ENCODE measurements around the gene FRAS1.
"Not testable (repeated sequence)": the region's sequence is repeated elsewhere in the genome, so short reads cannot be mapped to it uniquely, and the experiment has no call there.

The FRAS1 gene

GRCh38 chr4:78100060-78100459, 42.9 kb downstream of the FRAS1 start:
- no peak for DNase-seq (ENCODE audit: low read depth in 2 of 2)

GRCh38 chr4:78119698-78120097, 62.6 kb downstream of the FRAS1 start:
- DNase-seq (ENCODE audit: low read depth in 2 of 2) = no peak

- no peak for DNase-seq (ENCODE audit: low read depth in 2 of 2)
These were observed 63.2 kb downstream of the FRAS1 start for GRCh38 chr4:78120144-78120880.

DNA sequence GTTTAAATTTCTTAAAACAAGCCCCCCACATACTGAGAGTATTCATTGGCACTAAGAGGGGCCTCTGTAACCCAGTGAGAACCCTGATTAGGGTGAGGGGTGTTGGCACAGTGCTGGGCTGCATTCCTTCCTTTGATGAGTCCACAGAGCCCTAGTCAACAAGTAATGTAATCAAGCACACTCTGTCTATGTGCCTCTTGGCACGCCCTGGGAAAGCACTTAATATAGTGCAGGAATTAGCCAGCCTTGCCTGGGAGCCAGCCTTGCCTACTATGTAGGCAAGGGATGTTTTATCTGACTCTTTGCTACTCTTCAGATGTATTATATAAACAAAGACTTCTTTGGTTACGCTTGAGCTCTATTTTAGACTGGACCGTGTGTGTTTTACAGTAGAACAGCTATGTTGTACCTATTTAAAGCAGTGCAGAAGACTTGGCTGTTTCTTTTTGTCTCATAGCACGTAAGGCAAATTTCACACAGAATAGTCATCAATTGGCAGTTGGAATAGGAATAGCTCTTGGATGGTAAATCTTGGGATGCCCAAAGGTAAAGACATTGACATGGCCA, 64.3 kb downstream of the FRAS1 start:
- no peak for DNase-seq (ENCODE audit: low read depth in 2 of 2)

GRCh38 chr4:78125834-78126331, 68.8 kb downstream of the FRAS1 start:
- DNase-seq (ENCODE audit: low read depth in 2 of 2) = not testable (repeated sequence)

- no peak for DNase-seq (ENCODE audit: low read depth in 2 of 2)
These were observed 72.4 kb downstream of the FRAS1 start for GRCh38 chr4:78129383-78130108.

DNA sequence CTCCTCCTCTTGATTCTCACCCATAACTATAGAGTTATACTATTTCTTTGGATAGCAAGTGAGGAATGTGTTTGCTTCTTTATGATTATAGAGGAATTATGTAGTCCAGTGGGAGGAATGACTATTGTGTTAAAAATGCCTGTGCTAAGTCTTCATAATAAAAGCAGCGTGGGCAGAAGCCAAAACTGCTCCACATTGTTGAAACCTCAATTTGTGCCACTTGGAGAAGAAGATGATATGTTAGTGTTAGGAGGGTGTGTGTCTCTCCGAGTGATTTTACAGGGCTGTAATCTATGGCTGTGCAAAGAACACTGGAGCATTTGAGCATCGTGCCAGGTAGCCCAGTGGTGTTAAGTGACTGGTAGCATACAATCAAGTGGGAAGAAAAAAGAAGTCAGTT, 74.3 kb downstream of the FRAS1 start:
- DNase-seq (ENCODE audit: low read depth in 2 of 2) = no peak

- no peak for DNase-seq (ENCODE audit: low read depth in 2 of 2)
These were observed 79.3 kb downstream of the FRAS1 start for GRCh38 chr4:78136109-78137081.

GRCh38 chr4:78137532-78137931, 80.4 kb downstream of the FRAS1 start:
- no peak for DNase-seq (ENCODE audit: low read depth in 2 of 2)

- no peak for DNase-seq (ENCODE audit: low read depth in 2 of 2)
These were observed 81.1 kb downstream of the FRAS1 start for GRCh38 chr4:78138252-78138651.

- no peak for DNase-seq (ENCODE audit: low read depth in 2 of 2)
These were observed 86.5 kb downstream of the FRAS1 start for GRCh38 chr4:78143634-78144033.

DNA sequence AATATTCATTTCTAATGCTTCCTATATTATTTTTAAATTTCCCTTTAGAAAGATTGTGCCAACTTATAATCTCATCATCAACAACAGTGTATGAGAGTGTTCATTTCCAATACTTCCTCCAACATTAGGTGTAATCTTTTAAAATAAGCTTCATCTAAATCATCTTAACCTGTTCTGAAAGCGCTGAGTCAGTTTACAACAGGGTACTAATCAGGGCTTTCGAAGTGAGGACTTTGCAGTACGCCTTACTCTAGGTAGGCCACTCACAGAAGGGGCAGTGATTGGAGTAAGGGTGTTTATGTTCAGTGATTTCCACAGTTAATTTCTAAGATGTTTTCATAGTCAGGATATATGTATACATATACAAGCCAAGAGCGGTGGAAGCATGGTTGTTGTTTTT, 87.9 kb downstream of the FRAS1 start:
- no peak for DNase-seq (ENCODE audit: low read depth in 2 of 2)

DNA sequence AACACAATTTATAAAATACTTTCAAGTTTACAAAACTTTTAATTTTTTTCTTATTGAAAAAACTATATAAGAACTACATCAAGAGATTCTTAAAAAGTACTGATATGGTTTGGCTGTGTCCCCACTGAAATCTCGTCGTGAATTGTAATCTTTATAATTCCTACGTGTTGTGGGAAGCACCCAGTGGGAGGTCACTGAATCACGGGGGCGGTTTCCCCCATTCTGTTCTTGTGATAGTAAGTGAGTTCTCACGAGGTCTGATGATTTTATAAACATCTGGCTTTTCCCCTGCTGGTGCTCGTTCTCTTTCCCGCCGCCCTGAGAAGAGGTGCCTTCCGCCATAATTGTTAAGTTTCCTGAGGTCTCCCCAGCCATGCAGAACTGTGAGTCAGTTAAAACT, 88.5 kb downstream of the FRAS1 start:
- DNase-seq (ENCODE audit: low read depth in 2 of 2) = no peak

GRCh38 chr4:78149751-78150542, 92.8 kb downstream of the FRAS1 start:
- DNase-seq (ENCODE audit: low read depth in 2 of 2) = no peak

GRCh38 chr4:78150543-78150864, 93.4 kb downstream of the FRAS1 start:
- DNase-seq (ENCODE audit: low read depth in 2 of 2) = no peak

- DNase-seq (ENCODE audit: low read depth in 2 of 2) = no peak
These were observed 95.7 kb downstream of the FRAS1 start for GRCh38 chr4:78152795-78153194.

DNA sequence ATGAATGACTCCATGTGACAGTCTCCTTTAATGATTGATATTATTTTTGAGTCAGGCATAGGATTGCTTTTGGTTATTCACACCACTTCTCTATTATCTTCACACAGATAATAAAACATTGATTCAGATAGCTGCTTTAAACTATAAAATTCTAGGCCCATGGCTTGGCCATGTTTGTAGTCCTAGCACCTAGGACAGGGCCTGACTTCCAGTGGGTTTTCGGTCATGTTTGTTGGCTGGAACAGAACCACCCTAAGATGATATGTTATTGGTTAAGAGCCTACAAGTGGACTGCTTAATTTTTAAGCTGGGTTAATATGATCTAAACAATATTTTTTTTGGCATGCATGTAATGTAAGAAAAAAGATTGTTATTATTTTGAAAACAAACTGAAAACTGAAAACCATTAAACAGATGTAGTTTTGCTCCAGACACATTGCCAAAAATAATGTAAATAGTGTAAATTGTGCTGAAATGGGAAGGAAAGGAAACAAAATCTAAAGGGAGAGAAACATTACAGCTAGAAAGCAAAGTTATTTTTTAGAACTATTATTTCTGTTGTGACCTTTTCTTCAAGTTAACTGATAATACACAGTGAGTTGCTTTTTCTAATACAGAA, 98.0 kb downstream of the FRAS1 start:
- no peak for DNase-seq (ENCODE audit: low read depth in 2 of 2)

GRCh38 chr4:78155616-78156105, 98.5 kb downstream of the FRAS1 start:
- DNase-seq (ENCODE audit: low read depth in 2 of 2) = no peak

- no peak for DNase-seq (ENCODE audit: low read depth in 2 of 2)
These were observed 99.4 kb downstream of the FRAS1 start for GRCh38 chr4:78156520-78156919.

DNA sequence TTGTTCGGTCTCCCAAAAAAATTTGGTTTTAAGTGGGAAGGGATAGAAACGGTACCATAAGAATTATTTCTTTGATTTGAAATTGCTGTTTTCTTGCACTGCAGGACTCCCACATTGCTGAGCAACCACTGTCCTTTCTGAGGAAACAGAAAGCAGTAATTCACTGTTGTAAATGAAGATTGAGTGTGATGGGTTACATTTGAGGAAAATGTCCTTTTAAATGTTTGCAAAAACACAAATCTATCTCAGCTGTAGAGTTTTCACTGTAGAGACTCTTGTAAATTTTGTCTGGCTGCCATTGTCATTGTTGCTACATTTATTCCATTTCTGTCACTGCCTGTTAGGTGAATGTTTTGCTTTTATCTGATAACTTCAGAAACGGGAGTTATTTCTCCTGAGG, 105.2 kb downstream of the FRAS1 start:
- no peak for DNase-seq (ENCODE audit: low read depth in 2 of 2)

Measured in stimulated activated CD8-positive, alpha-beta memory T cell treated with anti-CD3 and anti-CD28 coated beads, Interleukin-15, amount 100 ng/mL, for 48 hours (primary cell).